Measurements from ENCODE around the gene UBE2D2. TPM values are rescaled to one million over a fixed set of nuclear protein-coding genes. Genes with fewer than 3 reads are reported as not detected.

UBE2D2 gene
- total and polyA plus RNA-seq, 10 of the 15 experiments (the other 5 are each of a cell fraction or from before 2014, with no cell fraction given): 58.6 to 245 (median 128) TPM

DNA sequence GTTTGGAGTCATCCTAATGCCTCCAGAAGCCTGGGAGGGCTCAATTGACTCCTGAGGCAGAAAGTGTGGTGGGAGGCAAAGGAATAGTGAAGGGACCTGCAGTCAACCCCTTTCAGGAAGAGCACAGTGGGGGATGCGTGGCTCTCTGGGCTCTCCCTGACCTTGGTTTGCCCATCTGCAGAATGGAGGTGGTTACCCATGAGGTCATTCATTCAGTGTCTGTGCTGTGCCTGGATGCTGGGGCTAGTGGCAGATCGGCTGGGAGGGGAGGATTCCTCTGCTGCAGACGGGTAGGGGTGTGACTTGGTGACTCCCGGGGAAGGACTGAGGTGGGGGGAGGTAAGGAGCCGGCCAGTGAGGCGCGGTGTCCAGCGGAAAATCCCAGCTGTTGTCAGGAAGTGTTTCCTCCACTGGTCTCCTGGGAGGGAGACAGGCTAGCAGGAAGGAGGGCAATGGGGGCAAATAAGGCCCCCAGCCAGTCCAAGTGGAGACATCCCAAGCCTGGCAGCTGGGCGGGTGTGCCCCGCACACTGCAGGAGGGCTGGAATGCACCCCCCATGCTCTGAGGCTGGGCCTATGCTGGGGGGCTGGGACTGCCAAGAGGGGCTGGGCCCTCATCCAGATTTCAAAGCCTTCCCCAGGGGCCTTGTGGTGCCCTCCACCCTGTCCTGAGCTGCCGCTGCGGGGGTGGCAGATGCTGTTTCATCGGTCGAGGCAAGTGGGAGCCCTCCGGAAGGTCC lies 98.0 kb downstream of the UBE2D2 start (continued):
- peak; percentile 20 for TF ChIP-seq RELA (IDR thresholded peaks at IDR 0.05; ENCODE audit: borderline replicate concordance, partially characterized antibody)
- no peak for TF ChIP-seq ZZZ3 (IDR thresholded peaks at IDR 0.05; ENCODE audit: control insufficient read depth, insufficient read length, low read depth)
- peak; percentile 77 for TF ChIP-seq ZNF24 (IDR thresholded peaks at IDR 0.05)
- TF ChIP-seq MYB (IDR thresholded peaks at IDR 0.05; ENCODE audit: borderline replicate concordance, low read depth, low read length): no peak
- peak in 1 of 2 experiments; percentile 14; a peak in 1 of 4 replicates for TF ChIP-seq BHLHE40 (IDR thresholded peaks at IDR 0.05; ENCODE audit: borderline replicate concordance in 1 of 2, low read depth in 2 of 2, low read length in 1 of 2)
- TF ChIP-seq DPF2 (IDR thresholded peaks at IDR 0.05): peak; percentile 18; the same call in 1 of the 2 replicates
- peak; percentile 46 for TF ChIP-seq POLR2A (IDR thresholded peaks at IDR 0.05; ENCODE audit: low read depth, low read length)
- TF ChIP-seq EED (IDR thresholded peaks at IDR 0.05; ENCODE audit: low read depth): peak; percentile 21
- TF ChIP-seq JUNB (IDR thresholded peaks at IDR 0.05): 0 out of 2 replicates have a peak, but pooled peaks have one; percentile 23
- TF ChIP-seq IKZF2 (IDR thresholded peaks at IDR 0.05): peak in 1 of 2 experiments; percentile 17; a peak in 2 of 4 replicates
- TF ChIP-seq TAF1 (IDR thresholded peaks at IDR 0.05; ENCODE audit: borderline replicate concordance, low read depth, low read length): no peak
- TF ChIP-seq, protein P1, sequence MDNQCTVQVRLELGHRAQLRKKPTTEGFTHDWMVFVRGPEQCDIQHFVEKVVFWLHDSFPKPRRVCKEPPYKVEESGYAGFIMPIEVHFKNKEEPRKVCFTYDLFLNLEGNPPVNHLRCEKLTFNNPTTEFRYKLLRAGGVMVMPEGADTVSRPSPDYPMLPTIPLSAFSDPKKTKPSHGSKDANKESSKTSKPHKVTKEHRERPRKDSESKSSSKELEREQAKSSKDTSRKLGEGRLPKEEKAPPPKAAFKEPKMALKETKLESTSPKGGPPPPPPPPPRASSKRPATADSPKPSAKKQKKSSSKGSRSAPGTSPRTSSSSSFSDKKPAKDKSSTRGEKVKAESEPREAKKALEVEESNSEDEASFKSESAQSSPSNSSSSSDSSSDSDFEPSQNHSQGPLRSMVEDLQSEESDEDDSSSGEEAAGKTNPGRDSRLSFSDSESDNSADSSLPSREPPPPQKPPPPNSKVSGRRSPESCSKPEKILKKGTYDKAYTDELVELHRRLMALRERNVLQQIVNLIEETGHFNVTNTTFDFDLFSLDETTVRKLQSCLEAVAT (IDR thresholded peaks at IDR 0.05): peak; percentile 36; the same call in 1 of the 2 replicates
- 0 out of 2 replicates have a peak, but pooled peaks have one; percentile 24 for TF ChIP-seq JUND (IDR thresholded peaks at IDR 0.05; ENCODE audit: low read depth, low read length)
